Measurements from ENCODE around the gene ALDH1A1.
"Not testable (repeated sequence)": the region's sequence is repeated elsewhere in the genome, so short reads cannot be mapped to it uniquely, and the experiment has no call there.

ALDH1A1 gene

GRCh38 chr9:72891043-72891442 is 61.8 kb downstream of the ALDH1A1 start:
- no peak for FAIRE-seq

- FAIRE-seq: no peak
These were observed 63.9 kb downstream of the ALDH1A1 start for GRCh38 chr9:72888943-72889342.

GRCh38 chr9:72888067-72888466 is 64.8 kb downstream of the ALDH1A1 start:
- no peak for FAIRE-seq

GRCh38 chr9:72886386-72886785 is 66.5 kb downstream of the ALDH1A1 start:
- FAIRE-seq: no peak

GRCh38 chr9:72884508-72884907 is 68.3 kb downstream of the ALDH1A1 start:
- no peak for FAIRE-seq

GRCh38 chr9:72883875-72884274 is 69.0 kb downstream of the ALDH1A1 start:
- FAIRE-seq: no peak

GRCh38 chr9:72882117-72882775 is 70.6 kb downstream of the ALDH1A1 start:
- no peak for FAIRE-seq

GRCh38 chr9:72880821-72881220 is 72.0 kb downstream of the ALDH1A1 start:
- no peak for FAIRE-seq

- FAIRE-seq: no peak
These were observed 77.6 kb downstream of the ALDH1A1 start for GRCh38 chr9:72875221-72875620.

GRCh38 chr9:72874344-72874743 is 78.5 kb downstream of the ALDH1A1 start:
- FAIRE-seq: no peak

- peak; percentile 99 for FAIRE-seq
These were observed 79.4 kb downstream of the ALDH1A1 start for GRCh38 chr9:72873456-72873855.

GRCh38 chr9:72872718-72873117 is 80.1 kb downstream of the ALDH1A1 start:
- FAIRE-seq: peak; percentile 70

- FAIRE-seq: peak; percentile 98
These were observed 81.2 kb downstream of the ALDH1A1 start for GRCh38 chr9:72871685-72872084.

GRCh38 chr9:72864327-72864726 is 88.5 kb downstream of the ALDH1A1 start:
- no peak for FAIRE-seq

GRCh38 chr9:72863456-72864094 is 89.3 kb downstream of the ALDH1A1 start:
- no peak for FAIRE-seq

GRCh38 chr9:72862788-72863187 is 90.1 kb downstream of the ALDH1A1 start:
- not testable (repeated sequence) for FAIRE-seq

- FAIRE-seq: no peak
These were observed 94.6 kb downstream of the ALDH1A1 start for GRCh38 chr9:72858089-72858912.

- no peak for FAIRE-seq
These were observed 95.2 kb downstream of the ALDH1A1 start for GRCh38 chr9:72857624-72857996.

- FAIRE-seq: peak; percentile 82
These were observed 95.8 kb downstream of the ALDH1A1 start for GRCh38 chr9:72856972-72857623.

- no peak for FAIRE-seq
These were observed 96.8 kb downstream of the ALDH1A1 start for GRCh38 chr9:72855890-72856523.

GRCh38 chr9:72855321-72855720 is 97.5 kb downstream of the ALDH1A1 start:
- FAIRE-seq: no peak

Measured in endometrium (tissue), 2 donors.